Gastroesophageal sphincter (tissue), 4 donors: ENCODE data around the gene MSMB. TPM values are rescaled to one million over a fixed set of nuclear protein-coding genes. Genes with fewer than 3 reads are reported as not detected.

Experiments used
- ATAC-seq: fragments of 150-250 bp; one replicate; pipeline ENCODE4 v1.9.1; 2016; ENCODE audit warnings: mild to moderate bottlenecking, moderate library complexity
- H3K27ac ChIP-seq, 4 donors: fragments of 200-600 bp; sonication (generic) in 3 of 4; 1 replicate in 3 of 4; 2 replicates in 1 of 4; pipeline ENCODE4 v1.5.1; 2016 to 2019
- H3K27me3 ChIP-seq: fragments of 200-600 bp; sonication (generic); one replicate; pipeline ENCODE4 v1.5.1; 2019
- H3K36me3 ChIP-seq, 2 donors: fragments of 200-600 bp; sonication (generic); one replicate each; pipeline ENCODE4 v1.5.1; 2019; ENCODE audit warnings: control low read depth in 1 of 2
- H3K4me1 ChIP-seq, 3 donors: fragments of 200-600 bp; sonication (generic); 1 replicate in 2 of 3; 2 replicates in 1 of 3; pipeline ENCODE4 v1.5.1; 2016 to 2019; ENCODE audit warnings: control low read depth in 2 of 3
- H3K4me3 ChIP-seq, 2 donors: fragments of 200-600 bp; sonication (generic); one replicate each; pipeline ENCODE4 v1.5.1; 2019; ENCODE audit warnings: mild to moderate bottlenecking in 1 of 2, moderate library complexity in 1 of 2
- H3K9me3 ChIP-seq, 3 donors: fragments of 200-600 bp; sonication (generic); one replicate each; pipeline ENCODE4 v1.5.1; 2017 to 2019; ENCODE audit warnings: control low read depth in 2 of 3
- EP300 ChIP-seq: sonication (generic); formaldehyde crosslinking; IDR thresholded peaks from one replicate; pipeline ENCODE4 v1.6.1; 2017; ENCODE audit warnings: antibody characterized with exemption, mild to moderate bottlenecking
- POLR2A ChIP-seq, 2 donors: fragments of 450-650 bp; IDR thresholded peaks; one replicate each; pipeline ENCODE4 v1.6.1; 2017; ENCODE audit warnings: antibody characterized with exemption in 2 of 2, mild to moderate bottlenecking in 2 of 2, moderate library complexity in 1 of 2
- POLR2AphosphoS5 ChIP-seq: sonication (generic); formaldehyde crosslinking; IDR thresholded peaks from one replicate; pipeline ENCODE4 v1.6.1; 2017; ENCODE audit warnings: antibody characterized with exemption
- WGBS, 2 donors: methylation state at CpG; one replicate each; pipeline ENCODE4 v1.1.5; 2018; ENCODE audit warnings: low coverage in 1 of 2; 5-methylcytosine and 5-hydroxymethylcytosine counted together
- total RNA-seq, 4 donors: library from RNA; depleted of rRNA; stranded (reverse); fragments of >200 nt; gene quantifications; one replicate each; pipeline ENCODE4 v1.1.0, GENCODE V29; 2016
- TF ChIP-seq, protein P1 (sequence below), 4 experiments: fragments of 200-600 bp in 2 of 4; fragments of 450-650 bp in 2 of 4; sonication (generic) in 1 of 4; IDR thresholded peaks; one replicate each; pipeline ENCODE4 v1.5.1; 2017 to 2019; ENCODE audit warnings: antibody characterized with exemption in 4 of 4, mild to moderate bottlenecking in 2 of 4, moderate library complexity in 2 of 4

Gene MSMB
- total RNA-seq, 4 donors from 2014 or later: 5.7 TPM; not detected in 3

GRCh38 chr10:46080886-46081285 lies 34.8 kb upstream of the MSMB start:
- Histone ChIP-seq H3K4me3 (no peak overlapping the region), H3K9me3 (no peaks in the 10 kb centered on the region), H3K4me1 (no peaks in the 10 kb centered on the region), H3K27ac (no peak overlapping the region), H3K36me3 (no peaks in the 10 kb centered on the region), H3K27me3 (no peaks in the 10 kb centered on the region)
- TF ChIP-seq EP300 (no peak), POLR2A (IDR thresholded peaks at IDR 0.05) (no peak), POLR2AphosphoS5 (no peak)
- TF ChIP-seq, protein P1, sequence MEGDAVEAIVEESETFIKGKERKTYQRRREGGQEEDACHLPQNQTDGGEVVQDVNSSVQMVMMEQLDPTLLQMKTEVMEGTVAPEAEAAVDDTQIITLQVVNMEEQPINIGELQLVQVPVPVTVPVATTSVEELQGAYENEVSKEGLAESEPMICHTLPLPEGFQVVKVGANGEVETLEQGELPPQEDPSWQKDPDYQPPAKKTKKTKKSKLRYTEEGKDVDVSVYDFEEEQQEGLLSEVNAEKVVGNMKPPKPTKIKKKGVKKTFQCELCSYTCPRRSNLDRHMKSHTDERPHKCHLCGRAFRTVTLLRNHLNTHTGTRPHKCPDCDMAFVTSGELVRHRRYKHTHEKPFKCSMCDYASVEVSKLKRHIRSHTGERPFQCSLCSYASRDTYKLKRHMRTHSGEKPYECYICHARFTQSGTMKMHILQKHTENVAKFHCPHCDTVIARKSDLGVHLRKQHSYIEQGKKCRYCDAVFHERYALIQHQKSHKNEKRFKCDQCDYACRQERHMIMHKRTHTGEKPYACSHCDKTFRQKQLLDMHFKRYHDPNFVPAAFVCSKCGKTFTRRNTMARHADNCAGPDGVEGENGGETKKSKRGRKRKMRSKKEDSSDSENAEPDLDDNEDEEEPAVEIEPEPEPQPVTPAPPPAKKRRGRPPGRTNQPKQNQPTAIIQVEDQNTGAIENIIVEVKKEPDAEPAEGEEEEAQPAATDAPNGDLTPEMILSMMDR (IDR thresholded peaks at IDR 0.05): no peak
- 60 to 83% methylated on average over 2 of the region's 2 CpGs for WGBS, 2 donors
- ATAC-seq: no peak

GRCh38 chr10:46079831-46080585 lies 33.9 kb upstream of the MSMB start:
- Histone ChIP-seq H3K9me3 (no peaks in the 10 kb centered on the region), H3K4me1 (no peaks in the 10 kb centered on the region), H3K4me3 (no peak overlapping the region), H3K27ac (no peak overlapping the region), H3K36me3 (no peaks in the 10 kb centered on the region), H3K27me3 (no peaks in the 10 kb centered on the region)
- no peak for ATAC-seq
- 48 to 70% methylated on average over 3 to 4 of the region's 4 CpGs for WGBS, 2 donors
- TF ChIP-seq, protein P1 (IDR thresholded peaks at IDR 0.05): no peak
- TF ChIP-seq POLR2A (IDR thresholded peaks at IDR 0.05) (no peak), EP300 (no peak), POLR2AphosphoS5 (no peak)

DNA sequence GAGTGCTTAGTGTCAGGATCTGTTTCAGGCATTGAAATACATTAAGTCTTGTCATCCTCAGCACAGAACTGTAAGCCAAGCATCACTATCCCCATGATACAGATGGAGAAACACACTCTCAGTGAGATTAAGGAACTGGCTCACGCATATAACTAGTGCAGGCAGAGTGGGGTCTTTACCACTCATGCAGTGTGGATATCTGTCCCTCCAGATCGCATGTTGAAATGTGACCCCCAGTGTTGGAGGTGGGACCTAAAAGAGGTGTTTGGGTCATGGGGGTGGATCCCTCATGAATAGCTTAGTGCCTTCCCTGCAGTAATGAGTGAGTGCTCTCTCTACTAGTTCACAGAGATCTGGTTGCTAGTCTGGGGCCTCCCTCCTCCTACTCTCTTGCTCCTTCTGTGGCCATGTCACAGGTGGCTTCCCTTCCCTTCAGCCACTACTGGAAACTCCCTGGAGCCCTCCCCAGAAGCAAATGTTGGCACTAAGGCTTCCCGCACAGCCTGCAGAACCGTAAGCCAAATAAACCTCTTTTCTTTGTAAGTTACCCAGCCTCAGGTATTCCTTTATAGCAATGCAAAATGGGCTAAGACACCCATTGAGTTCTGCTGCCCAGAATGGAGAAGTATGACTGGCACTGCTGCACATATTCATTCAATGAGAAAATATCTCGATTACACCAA lies 31.8 kb upstream of the MSMB start:
- TF ChIP-seq, protein P1 (IDR thresholded peaks at IDR 0.05): no peak
- TF ChIP-seq POLR2AphosphoS5 (no peak), EP300 (no peak), POLR2A (IDR thresholded peaks at IDR 0.05) (no peak)
- H3K4me1 ChIP-seq: no peaks in the 10 kb centered on the region
- H3K9me3 ChIP-seq: no peaks in the 10 kb centered on the region
- no peaks in the 10 kb centered on the region for H3K27me3 ChIP-seq
- 72 to 77% methylated on average over 3 to 5 of the region's 5 CpGs for WGBS, 2 donors
- no peak for ATAC-seq
- H3K36me3 ChIP-seq: no peaks in the 10 kb centered on the region
- no peak overlapping the region for H3K4me3 ChIP-seq
- H3K27ac ChIP-seq: no peak overlapping the region

- H3K27me3 ChIP-seq: no peaks in the 10 kb centered on the region
- H3K4me3 ChIP-seq: no peak overlapping the region
- no peaks in the 10 kb centered on the region for H3K9me3 ChIP-seq
- H3K4me1 ChIP-seq: no peaks in the 10 kb centered on the region
- H3K27ac ChIP-seq: no peak overlapping the region
- H3K36me3 ChIP-seq: no peaks in the 10 kb centered on the region
- TF ChIP-seq POLR2AphosphoS5: no peak
- no peak for TF ChIP-seq EP300
- TF ChIP-seq POLR2A (IDR thresholded peaks at IDR 0.05): no peak
- TF ChIP-seq, protein P1 (IDR thresholded peaks at IDR 0.05): no peak
- WGBS, 2 donors: 65 to 67% methylated on average over 3 to 4 of the region's 4 CpGs
- no peak for ATAC-seq
Observed at GRCh38 chr10:46077141-46077554, 31.1 kb upstream of the MSMB start.

- WGBS, 2 donors: 90 to 97% methylated on average over 3 of the region's 3 CpGs
Observed at GRCh38 chr10:46075869-46076268, 29.8 kb upstream of the MSMB start.

More at GRCh38 chr10:46075869-46076268, 29.8 kb upstream of the MSMB start:
- no peak for ATAC-seq
- Histone ChIP-seq H3K36me3 (no peaks in the 10 kb centered on the region), H3K9me3 (no peaks in the 10 kb centered on the region), H3K27me3 (no peaks in the 10 kb centered on the region), H3K27ac (no peak overlapping the region), H3K4me3 (no peak overlapping the region), H3K4me1 (no peaks in the 10 kb centered on the region)
- no peak for TF ChIP-seq EP300
